ENCODE data around the gene IGSF5. TPM values are rescaled to one million over a fixed set of nuclear protein-coding genes. Genes with fewer than 3 reads are reported as not detected.
A peak's percentile ranks its signal among the peaks of the same experiment; 100 is the strongest.

Gene IGSF5
- total and polyA plus RNA-seq, 9 of the 15 experiments (the other 6 are each of a cell fraction or from before 2014, with no cell fraction given) = not detected

GRCh38 chr21:39788383-39788782 lies 43.4 kb downstream of the IGSF5 start (continued):
- TF ChIP-seq, protein P1, sequence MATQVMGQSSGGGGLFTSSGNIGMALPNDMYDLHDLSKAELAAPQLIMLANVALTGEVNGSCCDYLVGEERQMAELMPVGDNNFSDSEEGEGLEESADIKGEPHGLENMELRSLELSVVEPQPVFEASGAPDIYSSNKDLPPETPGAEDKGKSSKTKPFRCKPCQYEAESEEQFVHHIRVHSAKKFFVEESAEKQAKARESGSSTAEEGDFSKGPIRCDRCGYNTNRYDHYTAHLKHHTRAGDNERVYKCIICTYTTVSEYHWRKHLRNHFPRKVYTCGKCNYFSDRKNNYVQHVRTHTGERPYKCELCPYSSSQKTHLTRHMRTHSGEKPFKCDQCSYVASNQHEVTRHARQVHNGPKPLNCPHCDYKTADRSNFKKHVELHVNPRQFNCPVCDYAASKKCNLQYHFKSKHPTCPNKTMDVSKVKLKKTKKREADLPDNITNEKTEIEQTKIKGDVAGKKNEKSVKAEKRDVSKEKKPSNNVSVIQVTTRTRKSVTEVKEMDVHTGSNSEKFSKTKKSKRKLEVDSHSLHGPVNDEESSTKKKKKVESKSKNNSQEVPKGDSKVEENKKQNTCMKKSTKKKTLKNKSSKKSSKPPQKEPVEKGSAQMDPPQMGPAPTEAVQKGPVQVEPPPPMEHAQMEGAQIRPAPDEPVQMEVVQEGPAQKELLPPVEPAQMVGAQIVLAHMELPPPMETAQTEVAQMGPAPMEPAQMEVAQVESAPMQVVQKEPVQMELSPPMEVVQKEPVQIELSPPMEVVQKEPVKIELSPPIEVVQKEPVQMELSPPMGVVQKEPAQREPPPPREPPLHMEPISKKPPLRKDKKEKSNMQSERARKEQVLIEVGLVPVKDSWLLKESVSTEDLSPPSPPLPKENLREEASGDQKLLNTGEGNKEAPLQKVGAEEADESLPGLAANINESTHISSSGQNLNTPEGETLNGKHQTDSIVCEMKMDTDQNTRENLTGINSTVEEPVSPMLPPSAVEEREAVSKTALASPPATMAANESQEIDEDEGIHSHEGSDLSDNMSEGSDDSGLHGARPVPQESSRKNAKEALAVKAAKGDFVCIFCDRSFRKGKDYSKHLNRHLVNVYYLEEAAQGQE (IDR thresholded peaks at IDR 0.05; ENCODE audit: borderline replicate concordance) = peak; percentile 79
- TF ChIP-seq, protein P1 (CRISPR knock-in tag; IDR thresholded peaks at IDR 0.05; ENCODE audit: low read depth) = no peak
- TF ChIP-seq ATF7 (IDR thresholded peaks at IDR 0.05) (0 out of 2 replicates have a peak, but pooled peaks have one; percentile 15), KLF16 (IDR thresholded peaks at IDR 0.05) (peak; percentile 67), EGR1 (conservative IDR thresholded peaks at IDR 0.05) (0 out of 2 replicates have a peak, but pooled peaks have one; percentile 10), SMC3 (conservative IDR thresholded peaks at IDR 0.05; ENCODE audit: insufficient read depth, low read depth, low read length) (peak; percentile 63), MYC (IDR thresholded peaks at IDR 0.05; ENCODE audit: low read depth, low read length) (0 out of 2 replicates have a peak, but pooled peaks have one; percentile 25), MYC (CRISPR knock-in tag; IDR thresholded peaks at IDR 0.05; ENCODE audit: borderline replicate concordance, low read depth) (no peak), CTBP1 (IDR thresholded peaks at IDR 0.05; ENCODE audit: borderline replicate concordance) (peak; percentile 38; the same call in 1 of the 2 replicates), CREM (IDR thresholded peaks at IDR 0.05; ENCODE audit: low read depth) (0 out of 2 replicates have a peak, but pooled peaks have one; percentile 23), SIRT6 (IDR thresholded peaks at IDR 0.05; ENCODE audit: low read depth, low read length) (no peak), ETV1 (tag; conservative IDR thresholded peaks at IDR 0.05; ENCODE audit: low read depth) (peak; percentile 58; the same call in 1 of the 2 replicates), RBM34 (IDR thresholded peaks at IDR 0.05; ENCODE audit: borderline replicate concordance, insufficient read depth, low read length) (no peak), GABPB2 (CRISPR knock-in tag; conservative IDR thresholded peaks at IDR 0.05) (no peak), ZBTB7A (IDR thresholded peaks at IDR 0.05; ENCODE audit: borderline replicate concordance, control insufficient read depth, low read depth, low read length) (no peak), BHLHE40 (IDR thresholded peaks at IDR 0.05; ENCODE audit: low read length) (peak; percentile 64; the same call in 1 of the 2 replicates), JUND (IDR thresholded peaks at IDR 0.05; ENCODE audit: borderline replicate concordance, low read depth, low read length) (0 out of 2 replicates have a peak, but pooled peaks have one; percentile 17), JUND (tag; IDR thresholded peaks at IDR 0.05; ENCODE audit: borderline replicate concordance, low read depth, low read length) (no peak), TEAD1 (CRISPR knock-in tag; IDR thresholded peaks at IDR 0.05) (0 out of 4 replicates have a peak, but pooled peaks of 1 of the 2 experiments have one; percentile 5)
